GM18517 (cell line): ENCODE data around the gene CUBN.

Experiments
- ATAC-seq: cut with Tn5 transposase; IDR thresholded peaks from one replicate; pipeline ENCODE4 v1.9.1; 2021; ENCODE audit warnings: mild to moderate bottlenecking, moderate library complexity; ENCODE audit not compliant: unreplicated experiment

The CUBN gene

GRCh38 chr10:17049195-17049594 lies 80.4 kb downstream of the CUBN start:
- ATAC-seq = no peak

- no peak for ATAC-seq
These were observed 81.7 kb downstream of the CUBN start for GRCh38 chr10:17047908-17048307.

- no peak for ATAC-seq
These were observed 82.6 kb downstream of the CUBN start for GRCh38 chr10:17046989-17047388.

- no peak for ATAC-seq
These were observed 86.0 kb downstream of the CUBN start for GRCh38 chr10:17043586-17043985.

GRCh38 chr10:17041626-17042520 lies 87.7 kb downstream of the CUBN start:
- ATAC-seq = no peak

GRCh38 chr10:17038627-17039026 lies 91.0 kb downstream of the CUBN start:
- ATAC-seq = no peak

GRCh38 chr10:17037910-17038309 lies 91.7 kb downstream of the CUBN start:
- ATAC-seq = no peak

GRCh38 chr10:17035446-17035845 lies 94.2 kb downstream of the CUBN start:
- no peak for ATAC-seq

- no peak for ATAC-seq
These were observed 95.9 kb downstream of the CUBN start for GRCh38 chr10:17033529-17034260.

- no peak for ATAC-seq
These were observed 97.7 kb downstream of the CUBN start for GRCh38 chr10:17031637-17032635.

GRCh38 chr10:17029581-17030271 lies 99.9 kb downstream of the CUBN start:
- peak; percentile 42 for ATAC-seq

GRCh38 chr10:17029239-17029580 lies 100.4 kb downstream of the CUBN start:
- ATAC-seq = no peak

- no peak for ATAC-seq
These were observed 100.8 kb downstream of the CUBN start for GRCh38 chr10:17028798-17029197.

- peak; percentile 36 for ATAC-seq
These were observed 102.7 kb downstream of the CUBN start for GRCh38 chr10:17026686-17027485.

GRCh38 chr10:17025444-17026295 lies 103.9 kb downstream of the CUBN start:
- ATAC-seq = no peak

GRCh38 chr10:17024461-17024860 lies 105.2 kb downstream of the CUBN start:
- no peak for ATAC-seq

- ATAC-seq = peak; percentile 98
These were observed 106.0 kb downstream of the CUBN start for GRCh38 chr10:17023386-17024298.

GRCh38 chr10:17022896-17023295 lies 106.7 kb downstream of the CUBN start:
- ATAC-seq = no peak
